Activated CD4-positive, CD25-positive, alpha-beta regulatory T cell treated with anti-CD3 and anti-CD28 coated beads, Interleukin-2, amount 50 U/mL, for 72 hours (primary cell): ENCODE measurements around the gene CHCHD6.

Source experiments
- DNase-seq: peaks from one replicate; pipeline ENCODE4 v3.0.0; 2021

The CHCHD6 gene

DNA sequence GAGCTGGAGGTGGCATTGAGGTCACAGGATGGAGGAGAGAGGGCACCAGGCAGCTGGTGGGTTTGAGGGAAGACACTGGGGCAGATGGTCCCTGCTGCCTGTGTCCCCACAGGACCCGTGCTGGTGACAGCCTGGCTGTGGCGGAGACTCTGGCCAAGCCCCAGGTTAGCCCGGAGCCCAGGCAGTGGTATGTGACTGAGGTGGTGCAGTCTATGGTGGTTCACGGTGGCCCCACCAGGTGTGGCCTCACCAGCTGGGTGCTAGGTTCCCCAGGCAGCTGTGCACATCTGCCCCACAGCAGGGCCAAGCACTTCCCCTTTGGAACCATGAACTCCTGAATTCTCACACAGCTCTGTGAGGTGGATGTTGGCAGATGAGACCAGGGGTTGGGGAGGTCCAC, 294.3 kb downstream of the CHCHD6 start:
- DNase-seq = no peak

GRCh38 chr3:126998728-126999127, 294.7 kb downstream of the CHCHD6 start:
- DNase-seq = no peak

DNA sequence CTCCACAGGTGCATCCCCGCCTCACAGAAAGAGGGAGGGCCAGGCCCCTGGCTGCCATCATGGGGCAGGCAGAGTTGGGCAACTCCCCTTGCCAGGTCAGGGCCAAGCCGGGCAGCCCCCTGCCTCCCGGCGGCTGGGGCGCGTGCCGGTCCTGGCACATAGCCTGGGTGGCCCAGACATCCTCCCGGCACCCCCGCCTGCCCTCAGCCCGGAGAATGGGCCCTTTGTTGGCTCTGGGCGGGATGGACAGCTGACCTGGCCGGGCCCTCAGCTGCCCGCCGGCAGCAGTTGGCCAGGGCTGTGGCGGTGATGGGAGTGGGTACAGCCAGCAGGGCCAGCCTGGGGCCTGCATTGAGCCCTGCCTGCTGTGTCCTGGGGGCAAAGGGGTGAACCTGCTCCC, 295.3 kb downstream of the CHCHD6 start:
- no peak for DNase-seq

DNA sequence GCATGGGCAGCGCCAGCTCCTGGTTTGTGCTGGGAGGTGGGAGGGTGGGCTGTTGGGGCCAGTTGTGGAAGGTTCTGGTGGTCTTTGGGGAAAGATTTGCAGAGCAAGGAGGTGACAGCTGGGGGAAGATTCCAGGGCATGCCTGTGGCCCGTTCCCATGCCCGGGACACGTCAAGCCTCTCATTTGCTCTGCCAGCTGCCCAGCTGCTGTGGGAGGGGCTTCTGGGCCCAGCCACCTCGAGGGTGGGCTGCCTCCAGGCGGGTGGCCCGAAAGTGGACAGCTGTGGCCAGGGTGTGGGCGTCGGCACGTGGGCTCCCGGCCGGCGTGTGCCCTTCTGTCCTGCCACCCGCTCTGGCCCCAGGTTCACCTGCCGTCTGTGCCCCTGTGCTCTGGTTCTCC, 296.1 kb downstream of the CHCHD6 start:
- DNase-seq = no peak

GRCh38 chr3:127000761-127001160, 296.7 kb downstream of the CHCHD6 start:
- no peak for DNase-seq

DNA sequence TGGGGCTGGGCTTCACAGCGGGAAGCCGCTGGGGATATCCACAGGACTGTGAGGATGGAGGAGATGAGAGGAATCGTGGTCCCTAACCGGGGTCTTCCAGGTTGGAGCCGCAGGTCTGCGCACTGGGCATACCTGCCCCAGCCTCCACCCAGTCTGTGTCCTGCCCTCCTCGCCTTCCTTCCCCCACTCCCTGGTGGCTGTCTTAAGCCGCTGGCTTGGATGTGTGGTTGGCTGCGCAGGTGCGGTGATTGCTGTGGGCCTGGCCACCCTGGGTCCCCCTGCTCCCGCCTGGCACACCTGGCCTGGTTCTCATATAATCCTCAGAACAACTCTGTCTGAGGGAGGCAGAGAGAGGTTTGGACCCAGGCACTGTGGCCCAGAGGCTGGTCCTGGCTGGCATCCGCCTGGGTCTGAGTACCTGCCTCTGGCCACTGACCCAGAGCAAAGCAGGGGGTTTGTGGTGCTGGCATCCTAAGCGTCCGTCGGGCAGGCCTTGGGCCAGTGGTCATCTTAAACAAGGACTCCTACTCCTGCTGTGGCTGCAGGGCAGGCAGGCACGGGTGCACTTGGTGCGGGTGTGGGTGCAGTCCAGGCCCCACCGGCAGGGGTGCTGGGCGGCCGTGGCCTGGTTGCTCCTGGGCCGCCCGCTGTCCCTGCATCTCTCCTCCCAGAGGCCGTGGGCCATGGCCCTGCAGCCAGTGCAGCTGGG, 297.6 kb downstream of the CHCHD6 start:
- DNase-seq = no peak

GRCh38 chr3:127002195-127003174, 298.4 kb downstream of the CHCHD6 start:
- DNase-seq = no peak

GRCh38 chr3:127003175-127003555, 299.1 kb downstream of the CHCHD6 start:
- no peak for DNase-seq

DNA sequence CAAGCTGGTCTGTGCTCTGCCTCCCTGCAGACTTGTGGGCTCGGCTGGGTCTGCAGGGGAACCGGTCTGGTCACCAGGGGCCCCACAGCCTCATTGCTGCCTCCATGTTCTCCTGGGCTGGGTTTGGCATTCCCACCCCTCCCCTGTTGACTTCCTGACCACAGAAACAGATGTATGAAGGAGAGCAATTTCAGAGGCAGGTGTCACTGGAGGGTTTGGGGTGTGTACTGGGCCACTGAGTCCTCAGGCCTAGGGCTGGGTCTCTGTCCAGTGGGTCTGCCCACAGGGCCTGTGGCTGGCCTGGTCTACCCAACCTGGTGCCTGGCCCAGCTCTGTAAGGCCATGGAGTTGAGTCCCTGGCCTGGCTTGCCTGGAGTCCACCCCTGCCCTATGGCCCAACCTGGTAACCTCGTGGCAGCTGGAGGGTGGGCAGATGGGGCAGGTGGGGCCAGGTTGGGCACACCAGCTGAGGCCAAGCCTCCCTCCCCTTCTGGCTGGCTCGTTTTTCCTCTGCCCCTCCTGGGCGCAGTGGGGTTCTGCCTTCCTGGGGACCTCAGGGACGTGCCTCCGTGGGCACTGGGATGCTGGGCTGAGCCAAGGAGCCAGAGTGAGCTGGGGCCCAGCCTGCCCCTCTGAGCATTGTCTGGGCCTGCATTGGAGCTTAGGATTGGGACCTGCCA, 299.7 kb downstream of the CHCHD6 start:
- no peak for DNase-seq

GRCh38 chr3:127004641-127005397, 300.8 kb downstream of the CHCHD6 start:
- no peak for DNase-seq

GRCh38 chr3:127005864-127006500, 301.9 kb downstream of the CHCHD6 start:
- DNase-seq = no peak

DNA sequence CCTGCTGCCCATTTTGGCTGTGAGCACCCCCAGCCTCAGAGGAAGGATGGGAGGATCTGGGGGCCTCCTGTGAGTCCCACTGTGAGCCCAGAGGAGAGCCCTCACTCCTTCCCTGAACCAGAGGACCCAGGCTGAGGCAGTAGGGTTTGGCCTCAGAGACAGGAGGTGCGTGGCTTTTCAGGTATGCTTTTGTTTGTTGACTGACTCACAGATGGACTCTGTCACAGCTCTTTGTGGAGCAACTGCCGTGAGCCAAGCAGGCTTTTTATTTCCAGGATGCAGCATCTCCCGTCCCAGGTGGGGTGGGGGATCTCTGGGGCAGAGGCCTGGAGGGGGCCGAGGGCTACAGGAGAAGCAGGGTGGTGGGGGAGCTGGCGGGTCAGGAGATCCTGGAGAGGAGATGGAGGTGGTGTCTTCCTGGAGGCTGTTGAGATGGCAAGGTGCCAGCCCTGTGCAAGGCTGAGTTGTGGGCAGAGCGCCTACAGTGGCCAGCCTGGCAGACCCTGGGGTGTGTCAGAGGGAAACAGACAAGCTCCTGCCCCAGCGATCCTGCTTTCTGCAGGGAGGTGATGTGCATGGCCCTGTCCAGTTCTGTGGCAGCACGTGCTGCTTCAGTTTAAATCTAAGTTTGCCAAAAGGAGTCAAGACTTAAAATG, 302.9 kb downstream of the CHCHD6 start:
- no peak for DNase-seq

- DNase-seq = no peak
Observed at GRCh38 chr3:127008236-127008635, 304.2 kb downstream of the CHCHD6 start.

GRCh38 chr3:127009531-127009930, 305.5 kb downstream of the CHCHD6 start:
- DNase-seq = no peak
